ENCODE results near the gene RNF113A.
"Not testable (repeated sequence)": the region's sequence is repeated elsewhere in the genome, so short reads cannot be mapped to it uniquely, and the experiment has no call there.

Gene RNF113A

DNA sequence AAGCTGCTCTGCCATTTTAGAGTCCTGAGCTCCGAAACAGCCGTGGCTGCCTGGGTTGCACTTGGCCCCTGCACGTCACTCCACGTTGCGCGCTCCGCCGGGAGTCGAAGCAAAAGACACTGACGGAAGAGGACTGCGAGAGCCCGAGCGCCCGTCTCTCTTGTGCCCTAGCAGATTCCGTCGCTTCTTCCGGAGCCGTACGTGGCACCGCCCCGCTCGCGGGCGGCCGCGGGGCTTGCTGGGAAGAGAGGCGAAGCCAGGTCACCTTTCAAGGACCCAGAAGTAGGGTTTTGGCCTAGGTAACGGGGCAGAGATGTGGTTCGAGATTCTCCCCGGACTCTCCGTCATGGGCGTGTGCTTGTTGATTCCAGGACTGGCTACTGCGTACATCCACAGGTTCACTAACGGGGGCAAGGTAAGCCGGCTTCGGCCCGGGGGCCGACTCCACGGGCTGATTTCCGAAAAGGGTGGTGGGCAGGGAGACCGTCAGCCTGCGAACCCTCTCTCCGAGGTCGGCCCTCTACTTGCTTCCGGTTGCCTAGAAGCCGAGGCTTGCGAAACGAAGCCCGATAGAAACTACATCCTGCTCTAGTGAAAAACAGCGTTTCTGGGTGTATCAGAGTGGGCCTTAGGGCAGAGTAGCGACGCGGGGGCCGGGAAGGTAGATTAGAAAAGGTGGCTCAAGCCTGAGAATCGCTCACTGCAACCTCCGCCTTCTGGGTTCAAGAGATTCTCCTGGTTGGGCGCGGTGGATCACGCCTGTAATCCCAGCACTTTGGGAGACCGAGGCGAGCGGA lies at the start of gene RNF113A, which contains the start of gene NDUFA1:
Gene RNF113A, minus strand, starts transcription at position 135 of the 797 bp plus-strand sequence. Its CDS starts 120 bp downstream, at position 15.
Gene NDUFA1, plus strand, starts transcription at position 234 of the 797 bp plus-strand sequence. Its CDS starts 80 bp downstream, at position 314.
- DNase-seq (ENCODE audit: low read depth in 2 of 2): peak; percentile 49 to 54

DNA sequence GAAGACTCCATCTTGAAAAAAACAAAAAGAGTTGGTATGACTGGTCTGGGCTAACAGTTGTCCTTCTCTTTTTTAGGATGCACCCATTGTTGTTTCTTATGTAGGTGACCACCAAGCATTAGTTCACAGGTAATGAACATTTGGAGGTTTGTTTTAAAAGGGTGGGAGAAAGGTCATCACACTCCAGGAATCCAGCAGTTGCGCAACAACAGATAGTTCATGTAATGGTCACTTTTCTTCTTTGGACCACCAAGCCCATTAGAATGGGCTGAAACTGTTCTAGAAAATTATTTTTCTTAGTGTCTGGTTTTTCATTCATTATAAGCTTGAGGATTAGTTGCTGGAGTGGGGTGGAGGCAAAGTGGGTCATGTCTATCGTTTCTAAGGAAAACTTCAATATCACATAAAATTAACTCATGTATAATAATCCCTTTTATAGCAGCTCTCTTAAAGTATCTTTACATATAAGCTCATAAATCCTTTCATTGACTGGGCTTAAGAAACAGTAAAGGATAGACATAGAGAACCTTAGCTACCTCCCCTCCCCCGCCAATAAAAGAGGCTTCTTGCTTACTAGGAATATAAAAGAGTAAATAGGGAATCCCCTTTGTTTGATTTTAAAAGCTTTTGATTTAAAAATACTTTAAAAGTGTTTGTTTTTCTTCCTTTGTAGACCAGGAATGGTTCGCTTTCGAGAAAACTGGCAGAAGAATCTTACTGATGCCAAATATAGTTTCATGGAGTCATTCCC lies 48.5 kb upstream of the RNF113A start:
- DNase-seq (ENCODE audit: low read depth in 2 of 2): no peak

DNA sequence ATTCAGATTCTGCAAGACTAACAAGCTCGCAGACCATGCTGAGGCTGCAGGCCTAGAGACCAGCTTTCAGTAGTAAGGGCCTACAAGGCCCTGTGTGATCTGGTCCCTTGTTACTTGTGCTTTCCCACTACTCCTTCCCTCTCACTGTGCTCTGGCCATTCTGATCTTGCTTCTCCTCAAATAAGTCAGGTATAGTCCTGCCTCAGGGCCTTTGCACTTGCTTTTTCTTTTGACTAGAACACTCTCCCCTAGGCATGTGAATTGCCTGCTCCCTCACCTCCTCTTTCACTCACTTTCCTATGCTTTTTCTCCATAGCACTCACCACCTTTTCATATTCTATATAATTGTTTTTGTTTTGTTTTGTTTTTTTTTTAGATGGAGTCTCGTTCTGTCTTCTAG lies 46.3 kb upstream of the RNF113A start:
- no peak for DNase-seq (ENCODE audit: low read depth in 2 of 2)

DNA sequence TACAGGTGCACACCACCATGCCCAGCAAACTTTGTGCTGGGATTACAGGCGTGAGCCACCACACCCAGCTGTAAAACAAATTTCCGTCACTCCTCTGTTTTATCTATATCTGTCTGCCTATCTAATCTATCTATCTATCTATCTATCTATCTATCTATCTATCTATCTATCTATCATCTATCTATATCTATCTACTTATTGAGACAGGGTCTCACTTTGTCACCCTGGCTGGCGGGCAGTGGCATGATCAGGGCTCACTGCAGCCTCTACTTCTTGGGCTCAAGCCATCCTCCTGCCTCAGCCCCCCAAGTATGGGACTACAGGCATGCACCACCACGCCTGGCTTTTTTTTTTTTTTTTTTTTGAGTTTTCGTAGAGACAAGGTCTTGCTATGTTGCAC lies 44.8 kb upstream of the RNF113A start:
- no peak for DNase-seq (ENCODE audit: low read depth in 2 of 2)

DNA sequence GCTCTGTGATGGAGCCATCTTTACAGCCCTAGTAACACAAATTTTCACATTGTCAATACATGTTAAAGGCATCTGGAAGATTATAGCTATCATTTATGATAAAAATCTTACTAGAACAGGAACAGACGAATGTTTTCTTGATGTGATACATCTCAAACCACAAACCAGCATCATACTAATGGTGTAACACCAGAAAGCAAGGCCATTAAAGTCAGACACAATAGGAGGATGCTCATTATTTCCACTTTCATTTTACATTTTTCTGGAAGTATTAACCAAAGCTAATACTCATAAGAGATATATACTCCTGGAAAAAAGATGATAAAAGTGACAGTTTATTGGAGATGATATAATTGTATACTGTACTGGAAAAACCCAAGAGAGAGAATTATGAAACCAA lies 29.4 kb upstream of the RNF113A start:
- no peak for DNase-seq (ENCODE audit: low read depth in 2 of 2)

DNA sequence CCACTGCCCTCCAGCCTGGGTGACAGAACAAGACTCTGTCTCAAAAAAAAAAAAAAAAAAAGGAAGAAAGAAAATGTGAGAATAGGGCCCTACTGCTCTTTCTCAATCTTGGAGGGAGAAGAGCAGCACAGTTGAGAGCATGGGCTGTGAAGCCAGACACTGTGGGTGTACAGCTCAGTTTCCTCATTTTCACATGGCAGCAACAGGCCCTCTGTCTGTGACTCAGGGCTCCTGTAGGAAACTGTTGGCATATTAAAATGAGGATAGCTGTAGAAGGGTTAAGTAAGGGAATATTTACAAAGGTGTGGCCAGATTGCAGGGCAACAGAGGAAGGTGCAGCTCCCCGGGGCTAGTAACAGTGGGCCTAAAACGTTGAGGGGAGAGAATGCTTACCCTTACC lies 27.6 kb upstream of the RNF113A start:
- no peak for DNase-seq (ENCODE audit: low read depth in 2 of 2)

DNA sequence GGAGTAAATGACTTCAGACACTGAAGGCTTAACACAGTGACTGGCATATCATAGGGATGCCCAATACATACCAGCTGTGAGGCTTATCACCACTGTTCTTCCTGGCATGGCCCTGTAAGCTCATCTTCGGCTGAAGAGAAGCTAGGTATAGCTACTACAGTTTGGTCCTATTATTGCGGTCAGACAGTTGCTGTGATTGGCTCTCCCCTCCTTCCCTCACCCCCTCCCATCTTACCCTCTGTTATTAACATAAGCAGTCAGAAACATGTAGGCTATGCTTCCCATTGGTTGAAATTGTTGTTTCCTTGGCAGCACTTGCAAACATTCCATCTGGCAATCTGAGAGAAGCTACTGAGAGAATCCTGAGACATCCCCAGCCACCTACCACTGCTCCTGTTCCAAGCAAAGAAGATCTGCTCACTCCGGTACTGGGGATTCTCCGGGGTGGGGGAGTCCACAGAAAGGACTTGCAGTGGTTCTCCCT lies 24.4 kb upstream of the RNF113A start, which contains the start of gene AKAP14:
Gene AKAP14, plus strand, starts transcription at position 51 of the 484 bp plus-strand sequence. CDS start 7,331 bp downstream, outside the sequence.
- DNase-seq (ENCODE audit: low read depth in 2 of 2): no peak

DNA sequence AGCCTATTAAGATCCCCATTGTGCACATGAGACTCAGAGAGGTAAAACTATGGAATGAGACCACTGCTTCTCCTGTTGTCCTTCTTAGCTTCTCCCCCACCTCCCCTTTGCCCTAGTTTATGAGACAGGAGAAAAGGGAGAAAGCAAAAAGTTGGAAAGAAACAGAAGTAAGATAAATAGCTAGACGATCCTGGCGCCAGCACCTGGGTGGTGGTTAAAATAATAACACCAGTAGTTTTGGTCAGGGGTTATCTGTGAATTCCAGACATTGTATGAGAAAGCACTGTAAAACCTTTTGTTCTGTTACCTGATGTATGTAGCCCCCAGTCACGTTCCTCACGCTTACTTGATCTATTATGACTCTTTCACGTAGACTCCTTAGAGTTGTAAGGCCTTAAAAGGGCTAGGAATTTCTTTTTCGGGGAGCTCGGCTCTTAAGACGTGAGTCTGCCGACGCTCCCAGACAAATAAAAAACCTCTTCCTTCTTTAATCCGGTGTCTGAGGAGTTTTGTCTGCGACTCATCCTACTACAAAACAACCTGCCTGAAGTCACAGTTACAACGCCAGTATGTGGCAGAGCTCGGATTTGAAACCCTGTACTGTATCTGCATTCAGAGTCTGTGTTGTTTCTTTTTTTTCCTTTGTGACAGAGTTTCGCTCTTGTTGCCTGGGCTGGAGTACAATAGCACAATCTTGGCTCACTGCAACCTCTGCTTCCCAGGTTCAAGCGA lies 20.6 kb upstream of the RNF113A start:
- DNase-seq (ENCODE audit: low read depth in 2 of 2): not testable (repeated sequence)

DNA sequence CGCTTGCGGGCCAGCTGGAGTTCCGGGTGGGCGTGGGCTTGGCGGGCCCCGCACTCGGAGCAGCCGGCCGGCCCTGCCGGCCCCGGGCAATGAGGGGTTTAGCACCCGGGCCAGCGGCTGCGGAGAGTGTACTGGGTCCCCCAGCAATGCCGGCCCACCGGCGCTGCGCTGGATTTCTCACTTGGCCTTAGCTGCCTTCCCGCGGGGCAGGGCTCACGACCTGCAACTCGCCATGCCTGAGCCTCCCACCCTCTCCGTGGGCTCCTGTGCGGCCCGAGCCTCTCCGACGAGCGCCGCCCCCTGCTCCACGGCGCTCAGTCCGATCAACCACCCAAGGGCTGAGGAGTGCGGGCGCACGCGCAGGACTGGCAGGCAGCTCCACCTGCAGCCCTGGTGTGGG lies 19.1 kb upstream of the RNF113A start:
- DNase-seq (ENCODE audit: low read depth in 2 of 2): not testable (repeated sequence)

DNA sequence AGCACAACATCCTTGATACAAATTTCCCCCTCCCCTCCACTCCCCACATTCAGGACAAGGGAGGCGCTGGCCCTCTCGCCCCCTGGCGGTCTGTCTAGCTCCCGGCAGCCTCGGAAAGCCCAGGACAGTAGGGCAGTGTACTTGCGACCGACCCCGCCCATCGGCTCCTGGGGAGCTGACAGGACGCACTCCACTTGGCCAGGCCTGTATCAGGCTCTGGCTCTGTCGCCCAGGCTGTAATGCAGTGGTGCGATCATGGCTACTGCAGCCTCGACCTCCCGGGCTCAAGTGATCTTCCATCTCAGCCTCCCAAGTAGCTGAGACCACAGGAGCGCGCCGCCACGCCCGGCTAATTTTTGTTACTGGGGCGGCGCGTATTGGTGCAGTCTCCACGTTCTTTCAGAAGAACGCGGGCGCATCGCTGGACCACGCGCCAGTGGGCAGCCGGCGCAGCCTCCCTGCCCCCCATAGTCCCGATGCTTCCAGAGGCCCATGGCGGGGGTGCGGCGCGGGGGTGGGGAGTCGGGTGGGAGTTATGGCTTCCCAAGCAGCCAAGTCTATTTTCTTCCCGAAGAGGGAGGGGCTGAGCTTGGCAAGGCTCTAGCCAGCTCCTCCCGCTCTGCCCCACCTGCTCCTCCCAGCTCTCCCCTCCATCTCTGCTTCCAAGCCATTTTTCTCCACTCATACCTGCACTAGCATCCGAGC lies 16.3 kb upstream of the RNF113A start:
- DNase-seq (ENCODE audit: low read depth in 2 of 2): no peak

DNA sequence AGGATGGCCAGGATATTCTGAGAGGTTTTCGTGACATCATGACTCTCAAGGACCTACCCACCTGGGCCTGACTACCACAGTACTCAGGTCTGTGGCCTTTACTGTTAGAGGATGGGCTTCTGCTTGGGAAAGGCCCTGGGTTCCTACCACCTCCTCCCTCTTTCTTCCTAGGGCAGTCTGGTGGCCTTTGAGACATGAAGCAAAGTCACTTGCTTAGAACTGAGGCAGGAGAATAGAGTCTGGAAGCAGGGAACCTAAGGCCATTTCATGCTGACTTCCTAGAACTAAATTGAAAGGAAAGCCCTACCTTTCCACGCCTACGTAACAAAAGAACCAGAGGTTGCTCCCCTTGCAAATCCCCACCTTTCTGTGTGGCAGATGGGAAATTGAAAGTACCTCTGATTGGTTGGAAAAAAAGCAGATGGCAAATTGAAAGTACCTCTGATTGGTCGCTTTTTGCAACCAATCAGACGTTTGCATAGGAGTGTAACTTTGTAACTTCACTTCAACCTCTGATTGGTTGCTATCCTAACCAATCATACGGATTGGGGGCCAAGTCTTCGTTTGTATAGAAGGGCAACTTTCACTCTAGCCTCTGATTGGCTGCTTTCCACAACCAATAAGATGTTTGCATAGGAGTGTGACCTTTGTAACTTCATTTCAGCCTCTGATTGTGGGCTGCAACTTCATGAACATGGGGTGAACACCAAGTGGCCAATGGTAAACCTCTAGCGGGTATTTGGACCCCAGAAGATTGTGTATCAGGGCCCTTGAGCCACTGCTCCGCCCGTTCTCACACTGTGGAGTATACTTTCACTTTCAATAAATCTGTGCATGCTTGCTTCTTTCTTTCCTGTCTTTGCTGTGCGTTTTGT lies 14.3 kb upstream of the RNF113A start:
- no peak for DNase-seq (ENCODE audit: low read depth in 2 of 2)

DNA sequence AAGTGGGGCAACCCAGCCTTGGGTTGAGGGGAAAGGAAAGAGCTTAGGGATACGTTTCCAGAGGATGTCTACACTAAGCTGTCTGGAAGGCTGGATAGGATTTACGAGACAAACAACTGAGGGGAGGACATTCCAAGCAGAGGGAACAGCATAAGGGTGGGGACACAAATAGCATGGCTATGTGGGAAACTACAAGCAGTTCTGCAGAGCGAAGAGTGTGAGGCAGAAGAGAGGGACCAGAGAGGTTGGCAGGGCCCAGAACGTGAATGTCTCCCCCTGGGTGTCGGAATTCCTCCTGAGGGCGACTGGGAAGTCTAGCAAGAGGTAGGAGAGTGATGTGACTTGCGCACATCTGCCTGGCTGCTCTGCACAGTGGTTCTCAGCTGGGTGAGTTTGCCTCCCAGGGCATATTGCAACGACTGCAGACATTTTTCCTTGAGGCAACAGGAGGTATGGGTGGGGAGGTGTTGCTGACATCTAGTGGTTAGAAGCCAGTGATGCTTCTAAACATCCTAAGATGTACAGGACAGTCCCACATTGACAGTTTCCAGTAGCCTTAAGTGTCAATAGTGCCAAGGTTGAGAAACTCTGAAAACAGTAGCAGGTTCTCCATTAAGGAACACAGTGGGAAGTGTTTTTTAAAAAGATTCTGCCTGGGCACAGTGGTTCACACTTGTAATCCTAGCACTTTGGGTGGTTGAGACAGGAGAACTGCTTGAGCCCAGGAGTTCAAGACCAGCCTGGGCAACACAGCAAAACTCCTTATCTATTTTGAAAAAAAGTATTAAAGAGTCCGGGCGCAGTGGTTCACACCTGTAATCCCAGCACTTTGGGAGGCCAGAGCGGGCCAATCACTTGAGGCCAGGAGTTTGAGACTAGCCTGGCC lies 9.3 kb upstream of the RNF113A start:
- no peak for DNase-seq (ENCODE audit: low read depth in 2 of 2)

DNA sequence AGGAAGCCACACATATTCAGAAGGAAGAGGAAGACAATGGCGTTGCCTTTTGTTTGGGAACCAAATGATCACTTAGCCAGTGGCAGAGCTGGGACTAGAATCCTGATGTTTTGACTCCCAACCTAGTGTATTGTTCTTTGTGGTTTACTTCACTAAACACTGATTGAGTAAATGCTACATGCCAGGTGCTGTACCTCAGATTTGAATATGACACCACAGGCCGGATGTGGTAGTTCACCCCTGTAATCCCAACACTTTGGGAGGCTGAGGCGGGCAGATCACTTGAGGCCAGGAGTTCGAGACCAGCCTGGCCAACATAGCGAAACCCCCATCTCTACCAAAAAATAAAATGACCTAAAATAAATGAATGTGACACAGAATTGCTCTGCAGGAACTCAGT lies 8.5 kb upstream of the RNF113A start:
- no peak for DNase-seq (ENCODE audit: low read depth in 2 of 2)

DNA sequence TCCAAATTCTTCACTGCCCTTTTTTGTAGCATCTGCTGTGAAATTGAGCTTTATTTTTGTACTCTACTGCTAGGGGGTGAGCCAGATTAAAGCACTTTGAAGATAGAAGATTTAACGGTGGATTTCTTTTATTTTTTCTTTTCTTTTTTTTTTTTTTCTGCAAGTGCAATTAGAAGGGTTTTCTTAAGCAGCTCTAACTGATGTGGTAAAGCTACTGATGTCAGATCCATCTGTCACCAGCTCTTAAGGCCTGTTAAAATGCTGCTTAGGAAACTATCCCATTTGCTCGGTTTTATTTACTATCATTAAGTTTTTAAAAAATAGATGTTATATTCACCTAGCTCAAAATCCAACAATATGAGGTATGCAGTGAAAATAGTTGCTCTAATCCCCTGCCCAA lies 7.2 kb upstream of the RNF113A start:
- no peak for DNase-seq (ENCODE audit: low read depth in 2 of 2)

DNA sequence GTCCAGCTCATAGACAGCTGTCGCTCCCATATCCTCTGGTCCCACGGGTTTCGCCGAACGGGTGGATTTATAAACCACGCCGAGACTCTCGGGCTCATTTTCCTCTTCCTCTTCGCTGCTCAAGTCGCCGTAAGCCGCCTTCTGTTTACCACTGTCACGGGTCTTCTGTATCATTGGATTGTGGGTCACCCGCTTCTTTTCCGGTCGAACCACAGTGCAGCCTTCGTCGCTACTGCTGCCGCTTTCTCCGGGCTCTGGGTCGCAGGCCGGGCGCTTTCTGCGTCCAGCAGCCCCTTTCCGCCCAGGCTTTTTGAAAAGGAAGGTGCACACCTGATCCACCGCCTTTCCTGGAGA lies 311 bp downstream of the RNF113A start:
- no peak for DNase-seq (ENCODE audit: low read depth in 2 of 2)

DNA sequence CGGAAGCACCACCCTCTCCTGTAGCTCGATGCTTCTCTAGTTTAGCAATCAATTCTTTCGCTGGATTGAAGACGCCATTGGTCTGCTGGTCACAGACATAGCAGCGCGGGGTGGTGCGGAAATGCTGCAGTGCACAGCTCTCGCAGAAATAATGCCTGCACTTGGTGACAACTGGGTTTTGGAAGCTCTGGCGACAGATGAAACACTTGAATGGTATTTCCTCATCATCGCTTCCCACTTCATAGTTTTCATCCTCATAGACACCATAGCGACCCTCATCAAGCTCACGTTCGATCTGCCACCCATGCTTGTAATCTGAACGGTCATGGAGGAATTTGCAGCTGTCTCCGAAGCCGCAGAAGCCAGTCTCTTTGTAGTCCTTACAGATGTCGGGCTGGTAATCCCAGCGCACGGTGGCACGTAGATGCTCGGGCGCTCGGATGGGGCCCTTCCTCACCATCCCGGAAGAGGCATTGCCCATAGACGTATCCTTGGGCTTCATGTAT lies 854 bp downstream of the RNF113A start:
- no peak for DNase-seq (ENCODE audit: low read depth in 2 of 2)

DNA sequence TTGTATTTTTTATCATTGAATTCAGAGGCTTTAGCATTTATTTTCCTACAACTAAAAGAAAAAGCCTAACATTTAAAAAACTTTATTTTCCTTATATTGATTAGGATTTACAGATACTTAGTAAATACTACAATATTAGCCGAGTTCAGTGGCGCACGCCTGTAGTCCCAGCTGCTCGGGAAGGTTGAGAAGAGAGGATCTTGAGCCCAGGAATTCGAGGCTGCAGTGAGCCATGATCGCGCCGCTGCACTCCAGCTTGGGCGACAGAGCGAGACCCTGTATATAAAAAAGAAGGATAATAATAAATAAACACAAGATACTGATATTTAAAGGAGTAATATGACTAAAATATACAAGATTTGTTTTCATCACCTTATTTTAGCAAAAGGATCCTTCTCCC lies 18.1 kb downstream of the RNF113A start:
- DNase-seq (ENCODE audit: low read depth in 2 of 2): no peak

DNA sequence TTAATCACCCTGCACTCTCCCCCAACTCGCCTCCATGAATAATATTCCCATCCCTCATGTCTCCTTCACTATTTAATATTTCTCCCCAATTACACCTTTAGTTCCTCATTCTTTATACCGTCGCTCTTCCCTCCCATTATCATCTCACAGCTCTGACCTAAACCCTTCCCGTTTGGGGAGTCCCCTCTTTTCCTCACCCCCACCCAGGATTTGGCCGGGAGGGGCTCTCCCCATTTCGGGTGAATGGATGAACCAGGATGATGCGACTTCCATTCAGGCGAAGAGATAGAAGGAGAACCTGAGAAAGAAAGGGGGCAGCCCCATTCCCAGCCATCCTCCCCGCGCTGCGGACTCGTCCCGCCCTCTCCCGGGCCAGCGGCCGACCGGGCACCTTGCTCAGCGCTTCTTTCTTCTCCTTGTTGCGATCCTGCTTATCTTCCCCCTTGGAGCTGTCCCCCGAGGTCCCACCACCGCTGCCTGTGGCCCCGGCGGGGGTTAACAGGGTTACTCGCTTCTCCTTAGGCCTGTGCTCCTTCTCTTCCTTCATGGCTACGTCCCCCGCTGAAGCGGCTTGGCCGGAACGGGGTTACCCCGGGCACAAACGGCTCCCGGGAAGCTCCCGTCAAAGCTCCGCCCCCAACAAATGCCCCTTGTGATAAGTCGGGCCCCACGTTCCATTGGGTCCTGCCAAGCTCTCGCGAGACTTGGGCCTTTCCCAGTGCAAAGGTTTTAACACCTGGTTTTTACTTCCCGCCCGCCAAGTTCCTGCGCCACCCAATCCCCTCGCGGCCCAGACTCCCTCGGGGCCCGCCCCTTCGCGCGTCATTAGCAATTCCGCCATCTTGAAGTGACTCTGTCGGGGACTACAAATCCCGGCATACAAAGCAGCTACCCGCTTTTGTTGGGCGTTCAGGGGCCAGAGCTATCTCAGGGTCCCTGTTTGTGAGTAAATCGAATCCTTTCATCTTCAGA lies 18.9 kb downstream of the RNF113A start, which contains the start of gene UPF3B:
Gene UPF3B, minus strand, starts transcription at position 582 of the 972 bp plus-strand sequence. Its CDS starts 35 bp downstream, at position 547.
- peak; percentile 95 to 96 for DNase-seq (ENCODE audit: low read depth in 2 of 2)

Measured in fibroblast of skin of left quadriceps (primary cell).